A549 (cell line): Measurements from ENCODE around the gene XPO6. TPM values are rescaled to one million over a fixed set of nuclear protein-coding genes. Genes with fewer than 3 reads are reported as not detected.

Experiments
- ATAC-seq, 2 experiments: fragments of 200-7000 bp in 1 of 2; fragments of >200 bp in 1 of 2; cut with Nextera tagmentation in 1 of 2; cut with Tn5 transposase in 1 of 2; 3 replicates each; pipeline versions ENCODE4 v1.8.0 to v1.9.1; 2018 to 2020; ENCODE audit warnings: mild to moderate bottlenecking in 1 of 2, moderate library complexity in 1 of 2
- CTCF ChIA-PET: fragments of 300-600 bp; sonication (Branson Sonifier 250); formaldehyde crosslinking; extraction: SDS; loops from one replicate; lab custom pipeline; 2021; ENCODE audit warnings: antibody characterized with exemption, inconsistent platforms; lab: Yijun Ruan, JAX
- POLR2A ChIA-PET: fragments of 350-600 bp; formaldehyde crosslinking; extraction: SDS; loops from one replicate; lab custom pipeline; 2021; ENCODE audit warnings: antibody characterized with exemption, inconsistent platforms; lab: Yijun Ruan, JAX
- DNase-seq, 2 experiments: peaks; one replicate each; pipeline versions ENCODE4 v3.0.0 to v3.0.0-alpha.2; 2011 to 2016; ENCODE audit warnings: low read depth in 1 of 2, low spot score in 1 of 2
- FAIRE-seq: peaks from 2 replicates; lab custom pipeline; 2011; peaks lifted over from hg19 to GRCh38; lab: Jason Lieb, UNC
- H3K27ac ChIP-seq, 2 experiments: fragments of >200 bp; sonication (Bioruptor Twin); formaldehyde crosslinking; 3 replicates each; pipeline ENCODE4 v1.5.1; 2016 to 2017
- H3K4me1 ChIP-seq: fragments of >200 bp; sonication (Bioruptor Twin); formaldehyde crosslinking; 3 replicates; pipeline ENCODE4 v1.6.1; 2016
- H3K4me2 ChIP-seq: fragments of >200 bp; sonication (Bioruptor Twin); formaldehyde crosslinking; 3 replicates; pipeline ENCODE4 v1.6.1; 2016
- H3K4me3 ChIP-seq: fragments of >200 bp; sonication (Bioruptor Twin); formaldehyde crosslinking; 3 replicates; pipeline ENCODE4 v1.5.1; 2016
- H3K9me3 ChIP-seq: fragments of >200 bp; sonication (Bioruptor Twin); formaldehyde crosslinking; 3 replicates; pipeline ENCODE4 v1.6.1; 2016
- BHLHE40 ChIP-seq: IDR thresholded peaks from 2 replicates; pipeline ENCODE4 v1.6.1; 2012; ENCODE audit warnings: low read depth, low read length, inconsistent platforms
- CBX8 ChIP-seq: fragments of 200-600 bp; sonication (generic); IDR thresholded peaks from 2 replicates; pipeline ENCODE4 v1.6.1; 2016
- CEBPB ChIP-seq, 2 experiments: fragments of >200 bp in 1 of 2; sonication (Bioruptor Twin) in 1 of 2; formaldehyde crosslinking in 1 of 2; IDR thresholded peaks; 2 replicates each; pipeline ENCODE4 v1.6.1; 2012 to 2016
- CHD2 ChIP-seq: fragments of 150-350 bp; IDR thresholded peaks from 2 replicates; pipeline ENCODE4 v1.6.1; 2014; ENCODE audit warnings: low read length; ENCODE audit not compliant: partially characterized antibody
- FOSL2 ChIP-seq, 2 experiments: fragments of 450-650 bp in 1 of 2; fragments of >200 bp in 1 of 2; sonication (Bioruptor Twin) in 1 of 2; formaldehyde crosslinking; IDR thresholded peaks; 2 replicates each; pipeline versions ENCODE4 v1.5.0 to v1.6.1; 2016 to 2020; ENCODE audit warnings: mild to moderate bottlenecking in 1 of 2, moderate library complexity in 1 of 2
- HOXA7 ChIP-seq: fragments of 250-450 bp; sonication (Bioruptor Pico); IDR thresholded peaks from 2 replicates; pipeline ENCODE4 v1.5.0; 2020; ENCODE audit warnings: mild to moderate bottlenecking, moderate library complexity
- HOXB5 ChIP-seq: fragments of 250-450 bp; sonication (Bioruptor Pico); IDR thresholded peaks from 2 replicates; pipeline ENCODE4 v1.5.0; 2020; ENCODE audit warnings: mild to moderate bottlenecking, moderate library complexity
- JUN ChIP-seq, 2 experiments: fragments of >200 bp; sonication (Bioruptor Twin); formaldehyde crosslinking; IDR thresholded peaks; 2 replicates in 1 of 2; 3 replicates in 1 of 2; pipeline ENCODE4 v1.6.1; 2016 to 2017
- JUNB ChIP-seq: fragments of >200 bp; sonication (Bioruptor Twin); formaldehyde crosslinking; IDR thresholded peaks from 2 replicates; pipeline ENCODE4 v1.6.1; 2016
- MAFK ChIP-seq: fragments of 450-650 bp; IDR thresholded peaks from 2 replicates; pipeline ENCODE4 v1.6.1; 2014; ENCODE audit not compliant: partially characterized antibody
- MAZ ChIP-seq: fragments of 150-350 bp; IDR thresholded peaks from 2 replicates; pipeline ENCODE4 v1.6.1; 2014; ENCODE audit warnings: antibody characterized with exemption, low read depth, low read length, borderline replicate concordance
- MYC ChIP-seq: IDR thresholded peaks from 2 replicates; pipeline ENCODE4 v1.6.1; 2012; ENCODE audit warnings: mild to moderate bottlenecking, inconsistent platforms, low read length, improper control_type of control experiment, borderline replicate concordance
- NPAS2 ChIP-seq: fragments of 250-450 bp; sonication (Bioruptor Pico); IDR thresholded peaks from 2 replicates; pipeline ENCODE4 v1.8.0; 2022; ENCODE audit warnings: mild to moderate bottlenecking, moderate library complexity, borderline replicate concordance
- NR3C1 ChIP-seq: fragments of >200 bp; sonication (Bioruptor Twin); formaldehyde crosslinking; IDR thresholded peaks from 3 replicates; pipeline ENCODE4 v1.6.1; 2017
- RAD21 ChIP-seq, 2 experiments: fragments of >200 bp in 1 of 2; sonication (Bioruptor Twin) in 1 of 2; formaldehyde crosslinking in 1 of 2; IDR thresholded peaks in 1 of 2; conservative IDR thresholded peaks in 1 of 2; 2 replicates in 1 of 2; 3 replicates in 1 of 2; pipeline ENCODE4 v1.6.1; 2012 to 2018; ENCODE audit warnings: inconsistent platforms in 1 of 2
- SREBF2 ChIP-seq: fragments of 450-650 bp; IDR thresholded peaks from 2 replicates; pipeline ENCODE4 v1.6.1; 2014; ENCODE audit warnings: mild to moderate bottlenecking, moderate library complexity
- TP53 ChIP-seq: fragments of 250-450 bp; sonication (Bioruptor Pico); IDR thresholded peaks from 2 replicates; pipeline ENCODE4 v1.5.0; 2021; ENCODE audit warnings: mild to moderate bottlenecking, moderate library complexity
- ZFP36 ChIP-seq: fragments of 450-650 bp; IDR thresholded peaks from 2 replicates; pipeline ENCODE4 v1.6.1; 2014; ENCODE audit warnings: borderline replicate concordance; ENCODE audit not compliant: partially characterized antibody
- ZSCAN20 ChIP-seq: fragments of 250-450 bp; sonication (Bioruptor Pico); IDR thresholded peaks from 2 replicates; pipeline ENCODE4 v1.8.0; 2022; ENCODE audit warnings: mild to moderate bottlenecking, moderate library complexity
- WGBS: methylation state at CpG from one replicate; pipeline ENCODE4 v1.1.6; 2017; ENCODE audit errors: missing lambda C conversion rate; 5-methylcytosine and 5-hydroxymethylcytosine counted together
- polyA plus RNA-seq, 4 experiments: library from polyadenylated mRNA; depleted of rRNA in 3 of 4; stranded (reverse); fragments of >200 nt; fragmentation: RNase III in 1 of 4; extraction: RNeasy Plus Mini Kit Qiagen cat#74134 plus additional on column Dnase treatment in 1 of 4; gene quantifications; 2 replicates in 3 of 4; 3 replicates in 1 of 4; pipeline ENCODE4 v1.2.3, GENCODE V29; 2011 to 2017
- TF ChIP-seq, protein P1 (sequence below): fragments of 450-650 bp; IDR thresholded peaks from 2 replicates; pipeline ENCODE4 v1.6.1; 2014; ENCODE audit warnings: antibody characterized with exemption
- TF ChIP-seq, protein P2 (sequence below): fragments of >200 bp; sonication (Bioruptor Twin); formaldehyde crosslinking; IDR thresholded peaks from 2 replicates; pipeline ENCODE4 v1.6.1; 2016
- TF ChIP-seq, protein P3 (sequence below): fragments of 200-600 bp; sonication (generic); IDR thresholded peaks from 2 replicates; pipeline ENCODE4 v1.6.1; 2016; ENCODE audit warnings: antibody characterized with exemption, mild to moderate bottlenecking, moderate library complexity

XPO6 gene
- polyA plus RNA-seq, 2 of the 4 experiments (the other 2 are of a cell fraction) = 63.0 to 108 TPM

DNA sequence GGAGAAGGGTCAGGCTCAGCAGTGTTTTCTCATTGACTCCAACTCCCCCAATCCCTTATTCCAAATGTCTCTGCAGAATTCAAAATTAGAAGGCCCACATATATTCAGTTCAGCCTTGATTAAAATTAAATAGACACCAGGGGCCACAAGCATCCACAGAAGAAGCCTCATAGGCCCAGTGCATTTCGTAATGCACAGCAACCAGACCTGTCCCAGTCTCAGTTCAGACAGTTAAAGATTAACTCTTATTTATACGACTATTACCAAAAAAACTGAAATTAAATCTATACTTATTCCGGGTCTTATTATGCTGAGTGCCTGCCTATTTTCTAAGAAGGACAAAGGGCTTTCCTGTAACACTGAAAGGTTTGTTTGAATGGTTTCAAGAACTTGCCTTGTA is 106.5 kb downstream of the XPO6 start:
- FAIRE-seq (no peak), ATAC-seq (no peak), DNase-seq (no peak)
- ChIA-PET CTCF (no interaction called here), POLR2A (no interaction called here)
- no peak for TF ChIP-seq CBX8
- TF ChIP-seq, protein P1, sequence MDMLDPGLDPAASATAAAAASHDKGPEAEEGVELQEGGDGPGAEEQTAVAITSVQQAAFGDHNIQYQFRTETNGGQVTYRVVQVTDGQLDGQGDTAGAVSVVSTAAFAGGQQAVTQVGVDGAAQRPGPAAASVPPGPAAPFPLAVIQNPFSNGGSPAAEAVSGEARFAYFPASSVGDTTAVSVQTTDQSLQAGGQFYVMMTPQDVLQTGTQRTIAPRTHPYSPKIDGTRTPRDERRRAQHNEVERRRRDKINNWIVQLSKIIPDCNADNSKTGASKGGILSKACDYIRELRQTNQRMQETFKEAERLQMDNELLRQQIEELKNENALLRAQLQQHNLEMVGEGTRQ = no peak
- no peak for TF ChIP-seq SREBF2
- no peak for TF ChIP-seq RAD21 (conservative IDR thresholded peaks at IDR 0.05 in 1 of 2, IDR thresholded peaks at IDR 0.05 in 1 of 2)
- TF ChIP-seq NR3C1 = no peak
- no peak for TF ChIP-seq MAZ
- TF ChIP-seq MYC = no peak
- no peak for TF ChIP-seq TP53 (CRISPR knock-in tag)
- no peak for TF ChIP-seq MAFK
- no peak for TF ChIP-seq ZSCAN20 (CRISPR knock-in tag)
- no peak for TF ChIP-seq CHD2
- H3K4me3 ChIP-seq = no peak overlapping the region
- H3K4me2 ChIP-seq = no peak overlapping the region
- WGBS = 63% methylated on average over 3 of the region's 3 CpGs
- no peaks in the 10 kb centered on the region for H3K9me3 ChIP-seq
- no peaks in the 10 kb centered on the region for H3K4me1 ChIP-seq
- H3K27ac ChIP-seq = no peak overlapping the region

DNA sequence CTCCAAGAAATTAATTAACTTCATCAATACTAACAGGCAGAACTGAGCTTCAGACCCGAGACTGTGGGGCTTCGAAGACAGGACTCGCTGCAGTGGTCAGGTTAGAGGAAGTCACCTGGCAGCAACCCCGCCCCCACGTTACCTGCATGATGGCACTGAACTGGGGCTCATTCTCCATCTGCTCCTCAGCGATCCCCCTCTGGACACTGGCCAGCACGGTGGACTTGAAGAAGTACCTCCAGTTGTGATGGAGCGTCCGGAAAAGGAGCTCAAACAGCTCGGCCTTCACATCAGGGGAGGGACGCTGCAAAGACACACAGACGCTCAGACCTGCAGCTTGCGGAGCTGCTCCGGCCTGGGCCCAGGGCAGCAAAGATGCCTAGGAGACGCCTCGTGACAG is 107.4 kb downstream of the XPO6 start:
- H3K4me2 ChIP-seq = no peak overlapping the region
- no peaks in the 10 kb centered on the region for H3K9me3 ChIP-seq
- no peak overlapping the region for H3K27ac ChIP-seq
- POLR2A ChIA-PET = no interaction called here
- 92% methylated on average over 16 of the region's 16 CpGs for WGBS
- DNase-seq = no peak
- CTCF ChIA-PET = no interaction called here
- FAIRE-seq = no peak
- H3K4me1 ChIP-seq = no peaks in the 10 kb centered on the region
- ATAC-seq = no peak
- H3K4me3 ChIP-seq = no peak overlapping the region
- TF ChIP-seq, protein P2, sequence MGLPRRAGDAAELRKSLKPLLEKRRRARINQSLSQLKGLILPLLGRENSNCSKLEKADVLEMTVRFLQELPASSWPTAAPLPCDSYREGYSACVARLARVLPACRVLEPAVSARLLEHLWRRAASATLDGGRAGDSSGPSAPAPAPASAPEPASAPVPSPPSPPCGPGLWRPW = no peak
- no peak for TF ChIP-seq CEBPB (IDR thresholded peaks at IDR 0.05)
- TF ChIP-seq FOSL2 (IDR thresholded peaks at IDR 0.05) = no peak
- no peak for TF ChIP-seq FOSL2 (CRISPR knock-in tag; IDR thresholded peaks at IDR 0.05)
- TF ChIP-seq JUNB = no peak
- no peak for TF ChIP-seq NPAS2 (CRISPR knock-in tag)
- no peak for TF ChIP-seq BHLHE40
- TF ChIP-seq JUN (IDR thresholded peaks at IDR 0.05) = no peak
- no peak for TF ChIP-seq NR3C1
- TF ChIP-seq, protein P3, sequence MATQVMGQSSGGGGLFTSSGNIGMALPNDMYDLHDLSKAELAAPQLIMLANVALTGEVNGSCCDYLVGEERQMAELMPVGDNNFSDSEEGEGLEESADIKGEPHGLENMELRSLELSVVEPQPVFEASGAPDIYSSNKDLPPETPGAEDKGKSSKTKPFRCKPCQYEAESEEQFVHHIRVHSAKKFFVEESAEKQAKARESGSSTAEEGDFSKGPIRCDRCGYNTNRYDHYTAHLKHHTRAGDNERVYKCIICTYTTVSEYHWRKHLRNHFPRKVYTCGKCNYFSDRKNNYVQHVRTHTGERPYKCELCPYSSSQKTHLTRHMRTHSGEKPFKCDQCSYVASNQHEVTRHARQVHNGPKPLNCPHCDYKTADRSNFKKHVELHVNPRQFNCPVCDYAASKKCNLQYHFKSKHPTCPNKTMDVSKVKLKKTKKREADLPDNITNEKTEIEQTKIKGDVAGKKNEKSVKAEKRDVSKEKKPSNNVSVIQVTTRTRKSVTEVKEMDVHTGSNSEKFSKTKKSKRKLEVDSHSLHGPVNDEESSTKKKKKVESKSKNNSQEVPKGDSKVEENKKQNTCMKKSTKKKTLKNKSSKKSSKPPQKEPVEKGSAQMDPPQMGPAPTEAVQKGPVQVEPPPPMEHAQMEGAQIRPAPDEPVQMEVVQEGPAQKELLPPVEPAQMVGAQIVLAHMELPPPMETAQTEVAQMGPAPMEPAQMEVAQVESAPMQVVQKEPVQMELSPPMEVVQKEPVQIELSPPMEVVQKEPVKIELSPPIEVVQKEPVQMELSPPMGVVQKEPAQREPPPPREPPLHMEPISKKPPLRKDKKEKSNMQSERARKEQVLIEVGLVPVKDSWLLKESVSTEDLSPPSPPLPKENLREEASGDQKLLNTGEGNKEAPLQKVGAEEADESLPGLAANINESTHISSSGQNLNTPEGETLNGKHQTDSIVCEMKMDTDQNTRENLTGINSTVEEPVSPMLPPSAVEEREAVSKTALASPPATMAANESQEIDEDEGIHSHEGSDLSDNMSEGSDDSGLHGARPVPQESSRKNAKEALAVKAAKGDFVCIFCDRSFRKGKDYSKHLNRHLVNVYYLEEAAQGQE = no peak
- no peak for TF ChIP-seq HOXA7
- no peak for TF ChIP-seq HOXB5 (CRISPR knock-in tag)
- no peak for TF ChIP-seq ZSCAN20 (CRISPR knock-in tag)
- no peak for TF ChIP-seq ZFP36
